DMS114 treated with DMSO at 0.1 percent for 48 hours (cell line): Measurements from ENCODE around the gene SLC38A10.

ENCODE experiments used
- DNase-seq: peaks from one replicate; lab custom pipeline; 2025; ENCODE audit not compliant: unreplicated experiment; lab: John Stamatoyannopoulos, UW

Gene SLC38A10

DNA sequence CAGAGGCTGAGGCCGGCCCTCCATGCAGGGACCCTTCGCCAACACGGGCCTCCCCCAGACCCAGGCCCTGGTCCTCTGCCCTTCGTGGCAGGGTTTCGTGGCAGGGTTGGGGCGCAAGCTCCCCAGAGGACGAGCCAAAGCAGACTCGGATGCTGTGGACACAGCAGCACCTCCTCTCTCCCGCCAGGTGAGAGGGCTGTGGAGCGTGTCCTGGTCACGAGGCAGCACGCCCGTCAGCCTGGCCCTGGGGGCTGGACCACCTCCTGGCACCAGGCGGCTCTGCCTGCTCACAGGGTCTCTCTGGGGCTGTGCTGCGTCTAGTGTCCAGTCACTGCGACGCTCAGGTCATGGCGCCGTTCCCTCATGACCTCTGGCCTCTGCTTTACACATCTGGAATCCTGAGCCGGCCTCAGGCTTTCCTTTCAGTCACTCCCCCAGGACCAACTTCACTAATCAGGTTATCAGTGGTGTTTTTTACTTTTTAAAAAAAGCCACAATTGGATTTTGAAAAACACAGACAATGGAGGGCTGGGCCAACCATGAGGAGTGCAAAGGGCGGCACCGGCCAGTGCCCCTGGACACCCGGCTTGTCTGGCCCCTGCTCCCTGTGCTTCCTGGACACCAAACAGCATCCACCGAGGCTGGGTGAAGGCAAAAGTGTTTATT is 50.6 kb downstream of the SLC38A10 start:
- DNase-seq: no peak

DNA sequence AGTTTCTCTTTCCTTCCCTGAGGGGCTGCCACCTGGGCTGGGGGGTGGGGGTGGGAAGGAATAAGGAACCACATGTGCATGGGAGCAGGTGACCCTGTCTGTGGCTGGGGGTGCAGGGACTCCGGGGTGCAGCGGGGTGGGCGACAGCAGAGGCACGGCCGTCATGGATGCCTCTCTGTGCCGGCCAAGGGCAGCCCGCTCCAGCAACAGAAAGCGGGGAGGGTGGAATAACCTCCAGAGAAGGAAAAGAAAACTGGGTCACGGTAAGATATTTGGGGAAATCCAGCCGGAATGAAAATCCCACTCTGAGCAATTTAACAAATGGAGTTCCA is 51.8 kb downstream of the SLC38A10 start:
- DNase-seq: no peak

DNA sequence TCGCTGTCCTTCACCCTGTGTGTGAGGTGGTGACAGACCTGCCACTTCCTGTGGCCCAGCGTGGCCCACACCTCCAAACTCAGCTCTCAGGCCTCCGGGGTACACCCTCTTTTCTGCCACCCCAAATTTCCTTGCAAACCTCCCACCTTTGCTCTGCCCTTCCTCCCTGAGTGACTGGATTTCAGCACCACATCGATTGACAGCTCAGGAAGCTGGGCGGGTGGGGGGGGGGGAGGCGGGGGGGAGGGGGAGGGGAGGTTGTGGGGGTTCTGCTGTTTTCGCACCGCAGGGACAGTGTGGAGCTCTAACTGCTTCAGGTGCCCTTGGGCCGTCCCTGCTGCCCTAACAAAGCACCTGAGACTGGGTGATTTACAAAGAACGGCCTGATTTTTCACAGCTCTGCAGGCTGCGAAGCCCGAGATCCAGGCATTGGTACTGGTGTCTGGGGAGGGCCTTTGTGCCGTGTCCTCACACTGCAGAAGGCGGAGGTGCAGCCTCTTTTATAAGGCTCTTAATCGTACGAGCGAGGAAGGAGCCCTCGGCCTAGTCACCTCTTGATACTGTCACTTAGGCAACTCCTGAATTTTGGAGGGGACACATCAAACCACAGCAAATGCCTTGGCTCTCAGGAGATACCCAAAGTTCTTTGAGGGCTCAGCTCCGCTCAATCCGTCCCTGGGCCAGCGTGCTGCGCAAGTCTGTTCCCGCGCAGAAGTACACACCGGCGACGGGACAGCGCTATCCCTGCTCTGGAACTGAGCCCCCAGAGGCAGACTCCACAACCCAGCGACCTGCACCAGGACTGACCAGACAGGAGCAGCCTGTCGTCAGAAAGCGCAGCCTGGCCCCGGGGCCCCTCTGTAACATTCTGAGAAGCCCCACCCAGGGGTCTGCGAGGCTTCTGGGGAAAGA is 52.4 kb downstream of the SLC38A10 start:
- no peak for DNase-seq

DNA sequence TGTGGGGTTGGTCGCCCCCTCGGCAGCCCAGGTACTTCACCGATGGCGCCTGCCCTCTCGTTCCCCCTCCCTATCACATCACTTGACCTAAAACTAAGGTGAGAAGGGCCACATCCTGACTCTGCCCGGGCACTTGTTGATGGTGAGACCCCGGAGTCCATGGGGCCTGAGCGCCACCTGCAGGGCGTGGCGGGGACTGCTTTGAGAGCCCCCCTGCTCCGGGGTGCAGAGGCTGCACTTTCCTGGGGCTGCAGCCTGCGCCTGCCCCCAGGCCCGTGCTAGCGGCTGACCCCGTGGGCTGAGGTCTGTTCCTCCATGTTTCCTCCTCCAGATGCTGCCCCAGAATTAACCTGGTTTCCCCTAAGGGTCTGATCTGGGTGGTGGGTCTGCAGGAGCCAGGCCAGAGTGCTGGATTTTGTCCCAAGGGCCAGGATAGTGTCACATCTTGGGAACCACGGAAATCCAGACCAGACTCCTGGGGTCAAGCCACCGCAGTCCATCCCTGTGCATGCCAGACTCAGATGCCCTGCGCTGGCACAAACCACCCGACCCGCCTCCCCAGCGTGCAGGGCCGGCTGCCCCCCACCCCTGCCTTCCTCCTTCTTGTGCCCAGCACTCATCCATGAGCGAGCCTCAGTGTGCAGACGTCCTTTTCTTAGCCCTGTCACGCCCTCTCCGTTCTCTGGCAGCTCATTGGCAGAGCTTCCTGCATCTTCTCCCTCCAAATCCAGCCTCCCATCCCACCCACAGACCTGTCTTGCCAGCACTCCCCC is 53.3 kb downstream of the SLC38A10 start:
- DNase-seq: no peak

DNA sequence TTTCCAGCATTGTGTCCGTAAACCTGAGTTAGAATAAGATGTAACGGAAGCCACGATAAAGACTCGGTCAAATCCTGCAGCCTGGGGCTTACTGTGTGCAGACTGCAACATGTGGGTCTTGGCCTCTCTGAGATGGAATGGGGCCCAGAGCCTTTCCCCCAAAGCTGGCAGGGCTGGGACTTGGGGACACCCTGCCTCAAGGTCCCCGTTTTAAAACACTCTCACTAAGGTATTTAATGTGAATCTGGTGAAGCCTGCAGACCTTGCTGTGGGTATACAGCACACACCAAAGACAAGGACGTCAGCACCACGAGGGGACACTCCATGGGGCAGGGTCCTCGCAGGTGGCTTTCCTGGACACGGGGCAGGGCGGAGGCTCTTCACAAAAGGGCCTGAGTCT is 53.9 kb downstream of the SLC38A10 start:
- DNase-seq: no peak

DNA sequence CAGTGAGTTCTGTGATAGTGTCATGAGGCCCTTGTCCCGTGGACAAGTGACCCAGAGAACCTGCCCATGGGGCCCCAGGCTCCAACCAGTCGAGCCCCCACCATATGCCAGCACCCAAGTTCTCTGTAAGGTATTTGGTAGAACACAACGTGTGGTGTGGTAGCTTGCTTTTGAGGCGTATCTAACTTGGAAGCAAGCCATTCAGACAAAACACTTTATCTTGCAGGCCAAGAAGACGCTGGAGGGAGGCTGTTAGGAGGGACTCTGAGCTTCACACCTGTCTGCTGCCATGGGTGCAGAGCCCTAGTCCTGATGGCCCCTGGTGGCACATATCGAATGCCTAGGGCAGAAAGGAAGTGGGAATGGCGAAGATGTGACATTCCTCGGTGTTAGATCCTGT is 54.3 kb downstream of the SLC38A10 start:
- DNase-seq: no peak

DNA sequence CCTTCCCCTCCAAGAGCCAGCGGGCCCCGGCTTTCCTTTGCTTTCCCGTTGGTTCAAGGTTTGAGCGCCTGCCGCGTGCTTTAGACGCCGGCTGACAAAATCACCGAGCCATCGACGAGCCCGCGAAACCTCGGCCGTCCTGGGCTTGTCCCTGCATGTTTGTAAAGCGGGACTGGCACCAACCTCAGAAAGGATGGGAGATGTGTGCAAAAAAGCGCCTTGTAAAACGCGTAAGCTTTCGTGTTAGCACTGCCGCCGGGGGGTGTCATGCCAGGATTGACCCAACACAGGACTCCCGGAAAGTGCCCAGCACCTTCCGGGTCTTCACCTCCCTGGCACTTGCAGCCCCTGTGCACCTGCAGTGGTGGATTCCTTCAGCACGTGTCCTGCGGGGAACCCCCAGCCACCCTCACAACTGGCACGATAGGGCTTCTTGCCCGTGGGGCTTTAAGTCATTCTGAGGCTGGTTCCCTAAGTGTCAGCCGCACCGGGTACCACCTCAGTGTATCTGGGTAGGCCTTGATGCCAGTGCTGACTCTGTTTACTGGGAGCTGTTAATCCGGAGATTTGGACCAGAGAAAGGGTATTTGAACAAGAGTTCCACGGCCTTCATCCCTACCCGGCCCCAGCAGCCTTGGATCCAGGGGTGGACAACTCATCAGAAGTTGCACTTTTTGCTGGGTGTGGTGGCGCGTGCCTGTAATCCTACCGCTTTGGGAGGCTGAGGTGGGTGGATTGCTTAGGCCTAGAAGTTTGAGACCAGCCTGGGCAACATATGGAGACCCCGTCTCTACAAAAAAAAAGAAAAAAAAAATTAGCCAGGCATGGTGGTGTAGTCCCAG is 55.2 kb downstream of the SLC38A10 start:
- no peak for DNase-seq

DNA sequence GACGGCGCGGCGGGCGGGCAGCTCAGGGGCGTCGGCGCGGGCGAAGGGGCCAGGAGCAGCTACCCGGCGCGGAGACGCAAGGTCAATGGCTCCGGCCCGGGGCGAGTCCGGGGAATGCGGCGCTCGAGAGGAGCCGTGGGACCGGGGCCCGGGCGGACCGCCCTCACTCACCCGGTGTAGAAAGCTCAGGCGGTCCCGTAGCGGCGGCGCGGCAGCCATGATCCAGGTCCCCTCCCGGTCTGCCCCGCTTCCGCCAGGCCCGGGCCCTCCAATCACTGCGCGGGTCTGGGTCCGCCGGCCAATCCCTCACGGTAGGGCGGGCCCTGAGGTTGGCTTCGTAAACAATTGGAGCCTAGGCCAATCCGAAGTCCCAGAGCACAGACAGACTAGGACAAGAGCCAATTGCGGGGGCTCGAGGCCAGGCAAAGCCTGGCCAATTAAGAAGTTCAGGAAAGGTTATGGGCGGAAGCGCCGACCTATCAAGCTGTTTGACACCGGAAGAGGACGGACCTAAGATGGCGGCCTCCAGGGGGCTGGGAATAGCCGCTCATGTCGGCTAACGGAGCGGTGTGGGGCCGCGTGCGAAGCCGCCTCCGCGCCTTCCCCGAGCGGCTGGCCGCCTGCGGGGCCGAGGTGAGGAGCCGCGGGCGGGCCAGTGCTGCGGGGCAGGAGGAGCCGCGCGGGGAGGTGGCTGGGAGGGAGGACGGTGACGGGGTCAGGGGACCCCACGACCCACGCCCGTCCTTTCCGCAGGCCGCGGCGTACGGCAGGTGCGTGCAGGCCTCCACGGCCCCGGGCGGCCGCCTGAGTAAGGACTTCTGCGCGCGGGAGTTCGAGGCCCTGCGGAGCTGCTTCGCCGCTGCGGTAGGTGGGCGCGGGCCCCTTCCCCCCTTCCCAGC is 56.0 kb downstream of the SLC38A10 start, which contains the start of the genes NDUFAF8 and TEPSIN:
TSS of gene NDUFAF8 (plus strand) at position 504 of the 899 bp plus-strand sequence. CDS start at position 550, 46 bp downstream.
TSS of gene TEPSIN (minus strand) at position 241 of the 899 bp plus-strand sequence. CDS start at position 219, 22 bp downstream.
- peak; percentile 98 for DNase-seq

DNA sequence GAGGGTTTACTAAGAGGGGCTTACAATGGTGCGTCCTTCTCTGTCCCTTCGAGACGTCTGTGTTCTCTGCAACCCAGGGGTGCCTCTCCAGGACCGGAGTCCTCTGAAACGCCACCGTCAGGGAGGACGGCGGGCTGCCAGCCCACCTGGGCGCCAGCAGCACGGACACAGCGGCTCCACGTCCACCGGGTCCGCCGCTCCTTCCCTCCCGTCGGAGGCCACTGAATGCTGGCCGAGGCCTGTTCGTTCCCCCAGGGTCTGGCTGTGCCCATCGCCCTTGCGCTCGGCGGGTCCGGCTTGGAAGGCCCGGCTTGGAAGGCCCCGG is 56.7 kb downstream of the SLC38A10 start:
- no peak for DNase-seq

DNA sequence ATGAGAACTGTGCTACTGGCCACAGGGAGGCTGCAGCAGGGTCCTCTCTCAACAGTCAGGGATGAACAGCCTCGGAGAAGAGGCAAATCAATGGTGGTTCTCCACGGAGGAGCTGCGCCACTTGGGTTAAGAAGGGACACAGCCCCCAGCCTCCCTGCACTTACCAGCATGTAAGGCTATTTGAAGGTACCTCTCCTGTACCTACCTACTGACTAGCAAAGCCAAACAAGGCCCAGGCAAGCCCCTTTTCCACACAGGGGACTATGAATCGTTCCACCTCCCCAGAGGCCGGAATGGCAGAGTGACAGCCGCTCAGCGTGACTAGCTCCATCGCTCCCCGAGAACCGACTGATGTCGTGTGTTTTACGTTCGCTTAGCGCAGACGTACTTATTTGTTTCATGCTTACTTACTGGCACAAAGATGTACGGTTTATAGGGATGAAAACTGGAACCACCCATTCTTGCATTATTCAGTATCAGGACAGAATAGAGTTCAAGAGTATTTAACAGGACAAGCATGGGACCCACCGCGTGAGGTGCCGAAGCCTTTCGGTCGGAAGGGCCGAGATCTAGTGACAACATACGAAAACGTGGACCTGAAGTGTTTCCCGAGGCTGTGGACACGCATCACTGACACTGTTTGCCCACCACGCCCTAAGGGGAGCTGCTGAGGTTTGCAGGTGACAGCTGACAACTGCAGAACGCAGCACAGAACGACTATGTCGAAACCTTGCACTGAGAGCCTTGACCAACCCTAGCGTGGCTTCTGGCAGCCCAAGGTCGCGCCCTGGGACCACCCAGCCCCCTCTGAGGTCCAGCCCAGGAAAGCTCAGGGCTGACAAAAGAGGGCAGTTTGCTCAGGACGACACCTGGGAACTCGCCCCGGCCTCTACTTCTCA is 57.3 kb downstream of the SLC38A10 start:
- DNase-seq: no peak

DNA sequence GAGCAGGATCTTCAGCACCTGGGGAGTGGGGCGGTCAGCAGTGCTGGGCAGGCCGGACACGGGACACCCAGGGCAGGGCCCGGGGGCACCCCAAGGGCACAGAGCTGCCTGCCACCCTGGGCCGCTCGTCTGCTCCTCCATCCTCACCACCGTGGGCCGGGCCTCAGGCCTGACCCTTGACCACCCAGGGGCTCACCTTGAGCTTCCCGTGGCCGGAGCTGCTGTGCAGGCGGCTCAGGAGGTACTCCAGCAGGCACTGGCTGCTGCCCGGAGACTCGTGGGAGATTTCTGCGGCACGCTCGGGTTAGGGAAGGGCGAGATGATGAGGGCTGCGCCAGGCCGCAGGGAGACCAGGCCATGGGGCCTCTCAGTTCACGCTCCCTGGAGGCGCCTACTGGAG is 58.3 kb downstream of the SLC38A10 start:
- DNase-seq: no peak

DNA sequence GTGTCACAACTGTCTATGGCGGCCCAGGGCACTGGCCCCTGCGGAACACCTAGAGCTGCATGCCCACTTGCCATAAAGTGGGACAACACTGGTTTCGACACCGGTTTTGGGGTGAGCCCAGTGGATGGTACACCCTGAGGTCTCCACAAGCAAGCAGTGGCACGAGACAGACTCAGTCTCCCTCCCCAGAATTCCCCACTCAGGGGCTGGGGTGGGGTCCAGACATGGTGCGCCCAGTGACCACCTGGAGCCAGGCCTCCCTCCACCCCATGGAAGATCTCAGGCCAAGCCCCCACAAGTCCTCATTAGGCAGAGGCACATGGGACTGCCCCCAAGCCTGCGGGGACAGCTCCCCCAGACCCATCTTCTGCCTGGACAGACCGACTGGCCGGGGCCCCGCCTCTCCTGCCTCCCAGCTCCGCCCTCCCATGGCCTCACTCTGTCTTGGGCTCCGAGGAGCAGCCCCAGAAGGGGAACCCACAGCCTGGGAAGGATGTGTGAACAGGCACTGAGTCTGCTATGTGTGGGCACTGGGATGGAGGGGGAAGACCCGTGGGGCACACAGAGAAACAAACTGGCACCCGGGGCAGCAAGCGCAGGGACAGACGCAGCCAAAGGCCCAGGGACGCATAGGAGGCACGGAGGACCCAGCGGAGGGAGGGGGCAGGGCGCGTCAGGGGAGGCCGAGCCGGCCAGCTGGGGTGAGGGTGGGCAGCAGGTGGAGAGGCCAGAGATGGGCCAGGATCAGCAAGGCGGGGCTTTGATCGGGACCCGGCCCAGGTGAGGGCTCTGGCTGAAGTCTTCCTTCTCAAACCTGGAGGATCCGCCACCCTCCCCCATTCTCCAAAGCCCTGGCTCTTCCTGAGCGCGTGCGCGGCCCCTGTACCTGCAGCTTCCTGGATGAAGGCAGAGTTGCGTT is 59.0 kb downstream of the SLC38A10 start:
- no peak for DNase-seq

DNA sequence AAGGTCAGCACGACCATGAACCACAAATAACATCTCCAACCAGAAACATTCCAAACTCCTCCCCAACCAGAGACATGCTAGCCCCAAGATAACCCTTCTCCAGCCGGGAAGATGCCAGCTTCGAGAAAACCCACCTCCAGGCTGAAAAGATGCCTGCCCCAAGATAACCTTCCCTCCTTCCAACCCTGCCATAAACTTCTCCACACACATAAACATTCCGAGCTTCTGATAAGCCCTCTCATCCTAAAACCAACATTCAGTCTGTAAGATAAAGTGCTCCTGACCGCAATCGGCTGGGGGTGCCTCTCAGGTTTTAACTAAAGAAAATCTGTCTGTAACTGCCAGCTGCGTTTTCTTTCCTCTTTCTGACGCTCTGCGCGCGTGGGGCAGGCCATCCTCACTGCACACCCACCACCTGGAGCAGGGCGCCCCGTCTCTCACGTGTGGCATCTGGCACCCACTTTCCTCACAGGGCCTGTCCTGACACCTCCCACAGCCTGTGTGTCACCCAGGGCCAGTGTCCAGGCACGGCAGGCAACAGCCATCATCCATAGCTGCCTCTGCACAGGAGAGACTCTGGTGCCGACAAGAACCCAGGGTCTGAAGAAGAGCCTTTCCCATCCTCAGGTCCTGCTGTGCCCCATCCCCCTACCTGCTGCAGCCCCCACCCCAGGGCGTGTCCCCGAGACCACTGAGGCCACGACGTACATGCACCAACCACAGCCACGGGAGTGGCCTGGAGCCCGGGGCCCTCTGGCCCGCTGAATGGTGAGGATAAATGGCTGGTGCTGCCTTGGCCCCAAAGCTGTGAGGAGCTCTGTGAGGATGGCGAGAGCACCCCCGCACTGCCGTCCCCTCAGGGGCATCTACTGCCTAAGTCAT is 59.9 kb downstream of the SLC38A10 start:
- DNase-seq: no peak

DNA sequence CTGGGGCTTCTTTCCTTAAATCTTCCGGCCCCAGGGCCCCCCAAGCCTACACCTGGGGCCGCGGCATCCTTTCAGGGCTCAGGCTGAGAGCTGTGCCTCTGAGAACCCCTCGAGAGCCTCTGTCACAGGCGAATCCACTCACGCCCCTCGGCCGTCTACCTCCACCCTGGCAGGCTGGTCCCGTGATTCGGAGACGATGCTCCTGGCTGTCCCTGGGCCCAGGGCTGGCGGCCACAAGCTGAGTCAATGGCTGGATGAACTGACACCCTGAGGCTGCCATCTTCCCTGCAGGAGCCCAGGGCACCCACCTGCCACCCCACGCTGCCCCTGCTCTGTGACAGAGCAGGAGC is 60.6 kb downstream of the SLC38A10 start:
- DNase-seq: no peak

DNA sequence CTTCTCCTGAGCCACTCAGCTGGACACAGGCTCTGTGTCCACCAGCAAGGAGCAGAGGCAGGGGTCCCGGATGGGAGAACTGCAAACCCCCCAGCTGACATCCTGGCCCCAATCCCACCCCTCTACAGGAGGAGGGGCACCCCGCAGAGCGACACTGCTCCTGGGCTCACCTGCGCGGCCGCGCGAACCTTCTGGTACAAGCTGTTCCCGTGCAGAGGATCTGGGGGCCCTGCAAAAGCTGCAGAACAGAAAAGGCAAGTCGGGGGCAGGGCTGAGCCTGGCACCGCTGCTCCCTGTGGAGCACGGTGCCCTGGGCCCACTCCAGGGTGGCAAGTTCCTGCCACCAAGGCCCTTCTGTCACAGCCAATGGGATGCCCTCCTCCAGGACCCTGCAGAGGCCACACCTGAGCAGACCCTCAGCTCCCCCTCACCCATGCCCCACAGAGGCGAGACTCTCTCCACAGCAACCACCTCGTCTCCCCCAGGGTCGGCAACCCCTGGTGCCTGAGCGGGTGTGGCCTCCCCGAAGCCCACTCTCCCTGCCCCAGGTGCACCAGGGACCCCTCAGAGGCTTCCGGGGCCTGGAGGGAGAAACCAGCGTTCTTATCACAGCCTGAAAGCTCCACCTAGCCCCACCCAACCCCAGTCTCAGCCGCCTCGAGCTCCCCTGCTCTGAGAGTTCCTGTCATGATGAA is 61.1 kb downstream of the SLC38A10 start:
- DNase-seq: no peak

DNA sequence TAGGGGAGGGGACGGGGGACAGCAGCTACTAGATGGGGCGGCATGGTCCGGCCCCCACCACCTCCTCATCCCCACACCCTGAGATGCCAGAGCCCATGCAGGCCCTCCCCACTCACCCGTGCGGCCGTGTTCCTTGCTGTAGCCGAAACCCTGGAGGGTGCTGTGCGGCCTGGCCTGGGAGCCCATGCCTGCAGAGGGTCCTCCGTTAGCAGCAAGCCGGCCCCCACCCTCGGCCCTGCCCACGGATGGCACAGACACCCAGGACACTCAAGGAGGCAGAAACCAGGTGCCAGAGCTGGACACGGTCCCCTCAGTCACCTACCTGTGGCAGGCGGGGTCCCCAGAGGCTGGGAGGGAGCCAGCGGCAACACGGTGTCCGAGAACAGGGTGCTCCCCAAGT is 61.8 kb downstream of the SLC38A10 start:
- no peak for DNase-seq
